PC-3 (cell line): ENCODE results near the gene KLHL40. TPM values are rescaled to one million over a fixed set of nuclear protein-coding genes. Genes with fewer than 3 reads are reported as not detected.

Source experiments
- ATAC-seq: fragments of 200-7000 bp; cut with Tn5 transposase; 2 replicates; pipeline ENCODE4 v1.9.1; 2020; ENCODE audit warnings: mild to moderate bottlenecking, moderate library complexity
- BruUV-seq: library from RNA; stranded (reverse); fragments of 400-500 nt; replicated peaks from 2 replicates; lab custom pipeline; 2021; lab: Mats Ljungman, UMichigan
- CTCF ChIA-PET: fragments of 300-600 bp; sonication (Branson Sonifier 250); formaldehyde crosslinking; loops from one replicate; lab custom pipeline; 2022; ENCODE audit warnings: antibody characterized with exemption; lab: Charles Lee
- POLR2A ChIA-PET: fragments of 300-600 bp; sonication (Branson Sonifier 250); formaldehyde crosslinking; loops from one replicate; lab custom pipeline; 2022; ENCODE audit warnings: antibody characterized with exemption; ENCODE audit not compliant: unreplicated experiment; lab: Charles Lee
- DNase-seq: peaks from one replicate; pipeline ENCODE4 v3.0.0-alpha.2; 2015
- H2AFZ ChIP-seq: fragments of 300-600 bp; sonication (generic); 2 replicates; pipeline ENCODE4 v1.6.0; 2016; ENCODE audit warnings: antibody characterized with exemption, low read length
- H3F3A ChIP-seq: fragments of 300-600 bp; sonication (generic); one replicate; pipeline ENCODE4 v1.6.0; 2017; ENCODE audit warnings: antibody characterized with exemption, low read length, control low read depth, mild to moderate bottlenecking; ENCODE audit not compliant: unreplicated experiment
- H3K27ac ChIP-seq: fragments of 300-600 bp; sonication (generic); 2 replicates; pipeline ENCODE4 v1.5.1; 2016; ENCODE audit warnings: mild to moderate bottlenecking, low read length
- H3K27me3 ChIP-seq: fragments of 300-600 bp; sonication (generic); 2 replicates; pipeline ENCODE4 v1.6.1; 2016; ENCODE audit warnings: low read length, mixed read lengths
- H3K36me3 ChIP-seq: fragments of 300-600 bp; sonication (generic); 2 replicates; pipeline ENCODE4 v1.6.1; 2016; ENCODE audit warnings: low read depth, mixed run types, low read length, mixed read lengths
- H3K4me1 ChIP-seq: fragments of 300-600 bp; sonication (generic); 2 replicates; pipeline ENCODE4 v1.5.1; 2016; ENCODE audit warnings: low read length; ENCODE audit not compliant: insufficient read depth
- H3K4me2 ChIP-seq: fragments of 300-600 bp; sonication (generic); 2 replicates; pipeline ENCODE4 v1.6.0; 2016; ENCODE audit warnings: low read length
- H3K4me3 ChIP-seq: fragments of 300-600 bp; sonication (generic); 2 replicates; pipeline ENCODE4 v1.5.1; 2016; ENCODE audit warnings: mild to moderate bottlenecking, low read length, mixed read lengths
- H3K79me2 ChIP-seq: fragments of 300-600 bp; sonication (generic); 2 replicates; pipeline ENCODE4 v1.6.1; 2017; ENCODE audit warnings: low read length, mixed read lengths
- H3K9ac ChIP-seq: fragments of 300-600 bp; sonication (generic); 2 replicates; pipeline ENCODE4 v1.6.0; 2016; ENCODE audit warnings: mild to moderate bottlenecking, low read length
- H3K9me2 ChIP-seq: fragments of 300-600 bp; sonication (generic); replicated peaks from 2 replicates; pipeline ENCODE4 v1.6.1; 2016; ENCODE audit warnings: mixed run types, low read length, mixed read lengths
- H3K9me3 ChIP-seq: fragments of 300-600 bp; sonication (generic); 2 replicates; pipeline ENCODE4 v1.6.1; 2016; ENCODE audit warnings: low read length, mixed read lengths
- H4K20me1 ChIP-seq: fragments of 300-600 bp; sonication (generic); 2 replicates; pipeline ENCODE4 v1.6.1; 2016; ENCODE audit warnings: low read length, mixed read lengths
- CTCF ChIP-seq: fragments of 300-600 bp; sonication (generic); conservative IDR thresholded peaks from 2 replicates; pipeline ENCODE4 v1.5.1; 2017; ENCODE audit warnings: antibody characterized with exemption, low read depth, mild to moderate bottlenecking, low read length
- EZH2 ChIP-seq: fragments of 300-600 bp; sonication (generic); IDR thresholded peaks from one replicate; pipeline ENCODE4 v1.6.1; 2017; ENCODE audit warnings: antibody characterized with exemption, mild to moderate bottlenecking, low read length; ENCODE audit not compliant: unreplicated experiment
- EZH2phosphoT487 ChIP-seq: fragments of 300-600 bp; sonication (generic); IDR thresholded peaks from 2 replicates; pipeline ENCODE4 v1.6.1; 2018; ENCODE audit warnings: mild to moderate bottlenecking, antibody characterized with exemption, low read length, borderline replicate concordance
- intact Hi-C: fragments of 100-400 bp; cut with micrococcal nuclease; formaldehyde crosslinking; loops from 2 replicates; pipeline ENCODE4 v1.9.0; 2023
- total RNA-seq: library from RNA; depleted of rRNA; stranded (reverse); fragments of >200 nt; gene quantifications from 2 replicates; pipeline ENCODE4 v1.2.3, GENCODE V29; 2014

KLHL40 gene
- total RNA-seq, 1 experiment from 2014 or later, result not detected

- no peak overlapping the region for H2AFZ ChIP-seq
- no peak overlapping the region for H3K27ac ChIP-seq
- H3K27me3 ChIP-seq, result no peaks in the 10 kb centered on the region
- H3K79me2 ChIP-seq, result no peaks in the 10 kb centered on the region
- no peaks in the 10 kb centered on the region for H3K36me3 ChIP-seq
- intact Hi-C loops, result no loop called here
- no peaks in the 10 kb centered on the region for H3K9me2 ChIP-seq
- no peaks in the 10 kb centered on the region for H3K4me1 ChIP-seq
- ATAC-seq (no peak), DNase-seq (no peak)
- H4K20me1 ChIP-seq, result no peaks in the 10 kb centered on the region
- H3F3A ChIP-seq, result no peaks in the 10 kb centered on the region
- H3K4me2 ChIP-seq, result no peak overlapping the region
- H3K4me3 ChIP-seq, result no peak overlapping the region
- BruUV-seq, result no TSS peak
- POLR2A ChIA-PET, result no interaction called here
- no peaks in the 10 kb centered on the region for H3K9me3 ChIP-seq
- TF ChIP-seq EZH2 (no peak), CTCF (no peak), EZH2phosphoT487 (no peak)
- CTCF ChIA-PET, result no interaction called here
- no peak overlapping the region for H3K9ac ChIP-seq
Observed at GRCh38 chr3:42736081-42736480, 50.7 kb downstream of the KLHL40 start.

GRCh38 chr3:42736531-42736930, 51.2 kb downstream of the KLHL40 start:
- Histone ChIP-seq H3K4me2 (no peak overlapping the region), H3K4me3 (no peak overlapping the region), H3K27ac (no peak overlapping the region), H4K20me1 (no peaks in the 10 kb centered on the region), H3K9ac (no peak overlapping the region), H3K9me3 (no peaks in the 10 kb centered on the region), H3K36me3 (no peaks in the 10 kb centered on the region), H3K27me3 (no peaks in the 10 kb centered on the region), H3K9me2 (no peaks in the 10 kb centered on the region), H3K4me1 (no peaks in the 10 kb centered on the region), H3K79me2 (no peaks in the 10 kb centered on the region), H3F3A (no peaks in the 10 kb centered on the region), H2AFZ (no peak overlapping the region)
- TF ChIP-seq EZH2 (no peak), CTCF (no peak), EZH2phosphoT487 (no peak)
- no peak for DNase-seq
- no peak for ATAC-seq
- CTCF ChIA-PET, result no interaction called here
- POLR2A ChIA-PET, result no interaction called here
- BruUV-seq, result no TSS peak
- intact Hi-C loops, result no loop called here

GRCh38 chr3:42739401-42740158, 54.2 kb downstream of the KLHL40 start:
- no peak for ATAC-seq
- intact Hi-C loops, result no loop called here
- TF ChIP-seq EZH2 (no peak), CTCF (no peak), EZH2phosphoT487 (no peak)

More at GRCh38 chr3:42739401-42740158, 54.2 kb downstream of the KLHL40 start:
- POLR2A ChIA-PET, result no interaction called here
- no peaks in the 10 kb centered on the region for H3K27me3 ChIP-seq
- no peak overlapping the region for H3K27ac ChIP-seq
- H3K9ac ChIP-seq, result no peak overlapping the region
- no peaks in the 10 kb centered on the region for H4K20me1 ChIP-seq
- CTCF ChIA-PET, result no interaction called here
- no peak overlapping the region for H3K4me3 ChIP-seq
- no peaks in the 10 kb centered on the region for H3K36me3 ChIP-seq
- H3K4me1 ChIP-seq, result no peaks in the 10 kb centered on the region
- H3K9me2 ChIP-seq, result no peaks in the 10 kb centered on the region
- no peaks in the 10 kb centered on the region for H3K79me2 ChIP-seq
- DNase-seq, result no peak
- no peak overlapping the region for H3K4me2 ChIP-seq
- H3F3A ChIP-seq, result no peaks in the 10 kb centered on the region
- no peak overlapping the region for H2AFZ ChIP-seq
- H3K9me3 ChIP-seq, result no peaks in the 10 kb centered on the region
- BruUV-seq, result no TSS peak
